GM03348 (cell line): Measurements from ENCODE around the gene EIF4ENIF1.
"Not testable (repeated sequence)": the region's sequence is repeated elsewhere in the genome, so short reads cannot be mapped to it uniquely, and the experiment has no call there.

ENCODE experiments used
- DNase-seq: peaks from one replicate; pipeline ENCODE4 v3.0.0; 2012; ENCODE audit warnings: low spot score

The EIF4ENIF1 gene

DNA sequence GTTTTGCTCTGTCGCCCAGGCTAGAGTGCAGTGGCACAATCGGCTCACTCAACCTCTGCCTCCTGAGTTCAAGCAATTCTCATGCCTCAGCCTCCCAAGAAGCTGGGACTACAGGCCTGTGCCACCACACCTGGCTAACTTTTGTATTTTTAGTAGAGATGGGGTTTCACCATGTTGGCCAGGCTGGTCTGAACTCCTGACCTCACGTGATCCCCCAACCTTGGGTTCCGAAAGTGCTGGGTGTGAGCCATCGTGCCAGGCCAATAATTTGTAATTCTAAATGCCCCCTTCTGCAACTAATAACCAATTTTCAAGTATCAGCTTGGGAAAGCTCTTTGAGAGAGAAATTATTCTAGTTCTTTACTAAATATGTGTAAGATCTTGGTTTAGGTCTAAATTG, 3.7 kb upstream of the EIF4ENIF1 start:
- not testable (repeated sequence) for DNase-seq

DNA sequence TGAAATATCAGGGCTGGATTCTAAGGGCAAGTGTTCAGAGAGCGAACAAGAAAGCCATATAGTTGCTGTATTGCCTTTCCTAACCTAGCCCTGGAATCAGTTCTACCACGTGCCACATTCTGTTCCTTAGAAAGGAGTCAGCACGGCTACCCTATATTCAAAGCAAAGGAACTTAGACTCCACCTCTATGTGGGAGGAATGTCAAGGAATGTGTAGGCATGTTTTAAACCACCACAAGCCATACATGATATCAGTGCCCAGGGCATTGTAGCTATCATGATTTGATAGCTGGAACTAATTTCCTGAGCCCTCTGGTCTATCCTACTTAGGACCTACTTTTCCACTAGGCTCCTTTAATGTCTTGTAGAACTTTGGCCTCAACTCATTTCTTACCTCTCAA, 2.5 kb upstream of the EIF4ENIF1 start:
- no peak for DNase-seq

DNA sequence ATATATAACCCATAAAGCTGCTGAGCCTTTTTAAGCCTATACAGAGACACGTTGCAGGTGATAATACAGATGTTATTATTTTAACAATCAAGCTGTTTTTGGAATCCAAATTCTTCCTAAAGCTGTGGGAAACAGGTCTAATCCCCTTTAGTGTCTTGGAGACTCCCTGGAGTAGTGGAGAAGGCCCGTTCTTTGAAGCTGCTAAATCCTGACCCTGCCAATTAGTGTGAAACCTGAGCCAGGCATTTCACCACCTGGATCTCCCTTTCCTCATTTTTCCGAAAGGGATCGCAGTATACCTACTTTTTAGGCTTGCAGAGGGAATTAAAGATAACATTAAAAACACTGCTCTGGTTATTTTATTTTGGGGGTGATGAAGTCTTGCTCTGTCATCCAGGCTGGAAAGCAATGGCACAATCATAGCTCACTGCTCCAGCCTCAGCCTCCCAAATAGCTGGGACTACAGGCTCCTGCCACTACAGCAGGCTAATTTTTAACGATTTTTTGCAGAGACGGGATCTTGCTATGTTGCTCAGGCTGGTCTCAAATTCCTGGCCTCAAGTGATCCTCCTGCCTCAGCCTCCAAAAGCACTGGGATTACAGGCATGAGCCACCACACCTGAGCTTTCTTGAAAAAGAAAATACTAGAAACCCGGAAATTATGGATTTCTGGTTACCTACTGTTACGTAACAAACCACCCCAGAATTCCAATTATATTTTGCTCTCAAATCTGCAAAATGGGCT, 1.7 kb upstream of the EIF4ENIF1 start:
- DNase-seq, result no peak

DNA sequence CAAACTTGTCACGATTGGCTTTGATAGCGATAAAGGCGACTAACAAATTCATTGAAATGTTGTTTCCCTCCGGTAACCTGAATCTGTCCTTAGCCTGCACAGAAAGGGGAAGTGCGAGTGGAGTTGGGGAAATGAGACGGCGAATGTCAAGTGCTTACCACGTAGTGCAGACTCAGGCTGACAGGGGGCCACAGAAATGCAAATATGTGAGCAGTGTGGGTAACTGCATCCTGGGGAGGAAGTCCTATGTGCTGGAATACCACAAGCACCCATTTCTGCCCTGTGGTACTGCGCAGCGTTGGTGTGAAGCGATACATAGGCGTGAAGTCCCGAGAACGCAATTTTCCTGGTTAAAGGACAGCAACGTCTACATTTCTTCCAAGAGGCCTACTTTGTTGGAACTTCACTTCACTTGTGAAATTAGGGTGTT, 869 bp upstream of the EIF4ENIF1 start:
- DNase-seq, result peak; percentile 71

DNA sequence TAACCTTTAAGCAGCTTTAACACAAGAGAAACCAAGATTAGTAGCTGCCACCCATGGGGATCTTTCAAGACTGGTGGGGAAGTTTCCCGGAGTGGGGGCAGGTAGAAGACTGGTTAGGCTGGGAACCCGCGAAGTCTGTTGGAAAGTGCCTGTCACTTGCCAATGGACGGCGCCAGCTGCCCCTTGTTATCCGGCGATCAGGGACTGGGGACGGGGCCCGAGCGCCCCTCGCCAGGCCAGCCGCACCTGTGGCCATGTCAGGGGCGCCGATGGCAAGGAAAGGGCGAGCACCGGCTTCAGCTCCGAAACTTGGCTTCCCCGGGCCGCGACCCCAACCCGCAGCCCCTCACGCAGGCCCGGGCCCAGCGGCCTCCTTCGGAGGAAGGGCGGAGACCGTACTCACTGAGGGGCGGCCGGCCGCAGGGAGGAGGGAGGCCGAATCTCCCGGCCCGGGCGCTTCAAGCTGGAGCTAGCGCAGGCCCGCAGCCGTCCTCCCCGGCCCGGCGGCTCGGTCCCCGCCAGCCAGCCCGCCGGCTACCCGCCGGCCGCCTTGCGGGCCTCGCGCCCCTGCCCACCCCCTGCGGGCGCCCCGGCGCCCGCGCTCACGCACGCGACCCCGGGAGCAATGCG, 539 bp downstream of the EIF4ENIF1 start:
- peak; percentile 80 for DNase-seq

DNA sequence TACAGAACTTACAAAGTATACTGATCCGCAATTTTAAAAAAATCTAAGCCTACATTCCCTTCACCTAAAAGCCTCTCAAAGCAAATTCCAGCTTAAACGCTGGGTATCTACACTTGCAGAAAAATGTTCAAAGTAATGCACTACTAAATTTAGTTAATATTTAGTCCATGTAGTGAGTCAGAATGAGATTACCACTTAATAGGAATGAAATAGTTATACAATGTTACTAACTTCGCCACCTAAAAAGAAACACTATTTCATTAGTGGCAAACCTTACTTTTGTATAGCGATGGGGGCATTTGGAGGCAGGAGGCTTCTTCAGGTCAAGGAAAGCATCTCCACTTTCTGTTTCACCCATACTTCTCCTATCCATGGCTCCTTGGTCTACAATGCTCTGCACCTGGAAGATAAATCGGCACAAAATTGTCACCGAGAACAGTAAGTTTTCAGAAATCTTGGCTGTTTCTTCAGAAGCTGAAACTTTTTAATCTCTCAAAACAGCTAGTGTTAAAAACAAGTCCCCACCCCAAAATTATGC, 1.2 kb downstream of the EIF4ENIF1 start:
- no peak for DNase-seq

DNA sequence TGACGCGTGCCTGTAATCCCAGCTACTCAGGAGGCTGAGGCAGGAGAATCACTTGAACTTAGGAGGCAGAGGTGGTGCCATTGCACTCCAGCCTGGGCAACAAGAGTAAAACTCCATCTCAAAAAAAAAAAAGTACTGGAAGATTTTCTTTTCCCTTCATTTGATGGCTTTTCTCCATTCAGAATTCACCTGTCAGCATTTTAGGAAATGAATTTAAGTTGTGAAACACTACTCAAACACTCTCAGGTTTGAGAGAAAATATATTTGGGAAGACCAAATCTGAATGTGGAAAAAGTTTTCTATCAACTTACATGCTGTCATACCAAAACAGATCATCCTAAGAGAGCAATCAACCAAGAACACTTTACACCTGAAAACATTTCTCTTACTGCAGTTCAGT, 2.7 kb downstream of the EIF4ENIF1 start:
- no peak for DNase-seq

DNA sequence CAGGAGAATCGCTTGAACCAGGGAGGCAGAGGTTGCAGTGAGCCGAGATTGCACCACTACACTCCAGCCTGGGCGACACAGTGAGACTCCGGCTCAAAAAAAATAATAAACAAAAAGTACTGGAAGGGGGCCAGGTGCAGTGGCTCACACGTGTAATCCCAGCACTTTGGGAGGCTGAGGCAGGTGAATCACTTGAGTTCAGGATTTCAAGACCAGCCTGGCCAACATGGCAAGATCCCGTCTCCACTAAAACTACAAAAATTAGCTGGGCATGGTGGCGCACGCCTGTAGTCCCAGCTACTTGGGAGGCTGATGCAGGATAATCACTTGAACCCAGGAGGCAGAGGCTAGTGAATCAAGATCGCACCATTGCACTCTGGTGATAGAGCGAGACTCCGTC, 3.3 kb downstream of the EIF4ENIF1 start:
- DNase-seq, result not testable (repeated sequence)

DNA sequence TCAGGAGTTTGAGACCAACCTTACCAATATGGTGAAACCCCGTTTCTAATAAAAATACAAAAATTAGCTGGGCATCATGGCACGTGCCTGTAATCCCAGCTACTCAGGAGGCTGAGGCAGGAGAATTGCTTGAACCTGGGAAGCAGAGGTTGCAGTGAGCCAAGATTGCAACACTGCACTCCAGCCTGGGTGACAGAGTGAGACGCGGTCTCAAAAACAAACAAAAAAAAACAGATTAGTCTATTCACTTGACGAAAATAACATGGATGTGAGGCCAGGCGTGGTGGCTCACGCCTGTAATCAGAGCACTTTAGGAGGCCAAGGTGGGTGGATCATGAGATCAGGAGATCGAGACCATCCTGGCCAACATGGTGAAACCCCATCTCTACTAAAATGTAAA, 7.2 kb downstream of the EIF4ENIF1 start:
- DNase-seq, result not testable (repeated sequence)

DNA sequence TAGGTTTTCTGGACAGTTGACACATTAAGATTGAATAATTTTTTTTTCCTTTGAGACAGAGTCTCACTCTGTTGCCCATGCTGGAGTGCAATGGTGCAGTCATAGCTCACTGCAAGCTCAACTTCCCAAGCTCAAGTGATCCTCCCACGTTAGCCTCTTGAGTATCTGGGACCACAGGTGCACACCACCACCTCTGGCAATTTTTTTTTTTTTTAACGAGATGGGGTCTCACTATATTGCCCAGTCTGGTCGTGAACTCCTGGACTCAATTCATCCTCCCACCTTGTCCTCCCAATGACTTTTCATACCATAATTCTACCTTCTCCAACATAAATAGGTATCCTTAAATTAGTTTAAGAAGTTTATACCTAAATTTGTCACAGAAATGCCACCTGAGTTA, 8.5 kb downstream of the EIF4ENIF1 start:
- DNase-seq, result no peak

DNA sequence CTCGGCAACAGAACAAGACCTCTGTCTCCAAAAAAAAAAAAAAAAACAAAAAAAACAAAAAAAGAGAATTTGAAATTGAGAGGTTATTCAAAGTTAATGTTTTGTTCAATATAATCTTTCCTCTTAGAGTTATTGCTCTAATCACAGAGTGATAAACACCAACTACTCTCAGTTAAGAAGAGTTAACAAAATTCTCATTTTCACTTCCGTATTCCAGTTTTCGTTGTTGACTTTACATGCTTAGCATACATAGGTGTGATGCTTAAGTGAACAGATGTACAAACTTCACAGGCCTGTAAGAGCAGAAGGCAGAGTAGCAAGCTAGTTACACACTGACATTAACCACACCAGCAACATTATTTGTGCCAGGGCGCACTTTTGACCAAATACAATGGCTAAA, 12.3 kb downstream of the EIF4ENIF1 start:
- DNase-seq, result no peak

DNA sequence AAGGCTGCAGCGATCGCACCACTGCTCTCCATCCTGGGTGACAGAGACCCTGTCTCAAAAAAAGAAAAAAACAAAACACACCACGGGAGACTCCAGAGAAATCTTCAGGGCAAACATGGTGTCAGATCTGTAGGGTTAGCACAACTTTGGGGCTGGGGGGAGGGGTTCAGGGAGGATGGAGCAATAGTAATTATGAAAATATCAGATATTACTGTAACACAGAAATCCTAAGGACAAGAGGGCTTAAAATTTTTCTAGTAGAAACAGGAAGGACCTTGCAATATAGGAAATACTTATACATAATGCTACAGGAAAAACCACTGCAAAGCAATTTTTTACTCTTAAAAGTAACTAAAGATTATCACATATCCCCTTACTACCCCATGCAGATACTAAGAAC, 13.8 kb downstream of the EIF4ENIF1 start:
- DNase-seq, result no peak

DNA sequence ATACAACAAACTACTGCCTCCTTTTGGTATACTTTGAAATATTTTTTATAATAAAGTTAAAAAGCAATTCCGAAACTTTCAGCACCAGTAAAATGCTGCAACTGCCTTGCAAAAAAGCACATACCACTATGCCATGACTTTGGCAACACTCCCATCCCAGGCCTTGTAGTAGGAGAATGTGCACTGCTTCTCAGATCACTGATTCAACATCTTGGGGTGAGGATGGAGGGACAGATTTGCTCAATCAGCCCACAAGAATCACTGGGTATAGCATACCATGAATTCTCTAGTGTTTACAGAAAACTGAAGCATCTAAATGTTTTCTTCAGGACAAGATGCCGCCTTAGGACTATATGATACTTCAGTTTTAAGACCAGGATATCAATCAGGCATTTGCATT, 14.9 kb downstream of the EIF4ENIF1 start:
- DNase-seq, result peak; percentile 81

DNA sequence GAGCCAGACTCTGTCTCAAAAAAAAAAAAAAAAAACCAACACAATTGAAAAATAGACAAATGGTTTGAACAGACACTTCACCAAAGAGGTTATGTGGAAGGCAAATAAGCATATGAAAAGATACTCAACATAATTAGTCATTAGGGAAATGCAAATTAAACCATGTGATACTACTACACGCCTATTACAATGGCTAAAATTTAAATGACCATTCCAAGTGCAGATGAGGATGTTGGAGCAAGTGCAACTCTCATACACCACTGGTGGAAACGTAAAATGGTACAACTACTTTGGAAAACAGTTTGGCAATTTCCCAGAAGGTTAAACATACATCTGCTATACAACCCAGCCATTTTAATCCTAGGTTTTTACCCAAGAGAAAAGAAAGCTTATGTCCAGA, 24.3 kb downstream of the EIF4ENIF1 start:
- DNase-seq, result no peak

DNA sequence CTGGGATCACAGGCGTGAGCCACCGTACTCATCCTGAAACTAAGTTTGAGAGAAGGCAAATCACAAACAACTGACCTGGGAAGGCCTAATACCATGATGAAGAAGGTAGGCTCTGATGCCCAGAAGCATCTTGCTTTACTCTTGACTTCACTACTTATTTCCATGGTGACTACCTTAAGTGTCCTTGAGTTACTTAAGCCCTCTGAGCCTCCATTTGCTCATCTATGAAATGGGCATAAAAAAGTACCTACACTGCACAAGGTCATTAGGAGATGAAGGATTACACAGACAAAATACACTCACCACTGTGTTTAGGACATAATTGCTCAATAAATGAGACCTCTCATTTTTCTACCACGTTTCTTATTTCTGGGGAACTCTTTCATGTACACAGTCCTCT, 27.9 kb downstream of the EIF4ENIF1 start:
- DNase-seq, result no peak

DNA sequence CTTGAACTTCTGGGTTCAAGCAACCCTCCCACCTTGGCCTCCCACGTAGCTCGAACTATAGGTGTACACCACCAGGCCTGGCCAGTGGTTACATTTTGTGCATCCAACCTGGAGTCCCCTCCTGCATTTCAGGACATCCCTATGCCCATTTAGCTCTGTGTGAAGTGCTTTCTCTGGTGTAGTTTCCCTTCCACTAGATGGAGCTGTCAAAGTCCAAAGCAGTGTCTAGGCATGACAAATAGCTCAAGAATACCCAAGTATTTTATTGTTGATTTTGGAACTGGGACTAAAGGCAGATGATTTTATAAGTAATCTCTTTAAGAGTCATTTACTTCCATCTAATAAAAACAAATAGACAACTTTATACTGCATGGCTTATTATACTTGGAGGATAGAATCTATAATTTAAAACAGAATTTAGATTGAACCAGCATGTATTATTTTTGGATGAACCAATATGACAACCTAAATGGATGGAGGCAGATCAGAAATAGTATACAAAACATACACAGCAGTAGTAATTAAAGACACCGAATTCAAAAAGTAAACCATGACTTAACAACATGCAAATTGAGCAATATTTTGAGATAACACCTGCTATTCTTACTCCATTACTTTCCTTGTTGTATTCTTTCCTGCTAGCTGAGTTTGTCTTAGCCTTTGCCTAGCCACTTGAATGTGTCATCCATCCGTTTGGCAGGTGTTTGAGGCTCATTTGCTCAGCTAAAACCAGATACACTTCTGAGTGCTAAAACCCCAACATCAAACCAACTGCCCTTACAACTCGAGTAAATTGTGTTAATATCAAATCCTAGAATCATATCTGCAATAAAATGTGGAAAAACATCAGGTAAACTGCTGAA, 37.7 kb downstream of the EIF4ENIF1 start:
- DNase-seq, result peak; percentile 65

DNA sequence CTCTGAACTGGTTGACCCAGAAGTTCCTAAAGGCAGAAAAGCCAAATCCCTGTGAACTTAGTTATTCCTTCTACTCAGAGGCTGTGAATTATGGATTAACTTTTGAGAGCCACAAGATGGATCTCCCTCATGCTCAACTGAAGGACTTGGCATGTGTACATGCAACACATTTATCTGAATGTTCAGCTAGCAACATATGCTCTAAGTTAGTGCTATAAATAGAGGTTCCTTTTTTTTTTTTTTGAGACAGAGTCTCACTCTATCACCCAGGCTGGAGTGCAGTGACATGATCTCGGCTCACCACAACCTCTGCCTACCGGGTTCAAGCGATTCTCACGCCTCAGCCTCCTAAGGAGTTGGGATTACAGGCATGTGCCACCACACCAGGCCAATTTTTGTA, 40.1 kb downstream of the EIF4ENIF1 start:
- DNase-seq, result no peak

DNA sequence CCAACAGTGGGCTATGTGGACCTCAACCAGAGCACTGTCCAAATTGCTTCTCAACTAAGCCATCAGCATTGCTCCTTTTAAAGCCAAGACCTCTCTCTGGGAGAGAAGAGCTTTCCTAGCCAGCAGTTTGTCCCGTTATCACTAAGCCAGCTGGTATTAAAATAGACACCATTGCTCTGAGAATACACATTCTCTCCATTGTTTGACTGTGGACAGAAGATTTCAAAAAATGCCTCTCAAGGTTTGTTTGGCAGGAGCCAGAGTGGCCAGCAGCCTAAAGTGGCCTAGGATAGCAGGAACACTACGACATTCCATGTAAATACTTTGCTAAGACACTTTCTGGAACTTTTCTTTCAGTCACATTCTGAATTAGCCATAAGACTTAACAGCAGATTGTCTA, 41.3 kb downstream of the EIF4ENIF1 start:
- no peak for DNase-seq

DNA sequence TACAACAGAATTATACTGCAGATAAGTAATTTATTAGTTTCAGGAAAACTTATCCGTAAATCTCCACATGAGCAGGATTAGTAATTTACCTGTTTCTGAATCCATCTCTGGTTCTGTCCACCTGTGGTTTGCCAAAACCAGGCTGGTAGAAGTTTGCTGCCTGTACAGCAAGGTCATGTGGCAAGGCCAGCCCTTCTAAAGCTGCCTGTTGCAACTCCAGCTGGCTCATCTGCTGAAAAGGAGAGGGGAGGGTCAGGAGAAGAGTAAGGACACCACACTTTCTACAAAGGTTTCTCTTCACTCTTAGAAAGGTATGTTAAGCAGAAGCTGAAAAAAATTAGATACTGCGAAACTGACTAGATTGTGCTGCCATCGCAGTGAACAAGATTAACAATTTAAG, 42.3 kb downstream of the EIF4ENIF1 start:
- DNase-seq, result no peak

DNA sequence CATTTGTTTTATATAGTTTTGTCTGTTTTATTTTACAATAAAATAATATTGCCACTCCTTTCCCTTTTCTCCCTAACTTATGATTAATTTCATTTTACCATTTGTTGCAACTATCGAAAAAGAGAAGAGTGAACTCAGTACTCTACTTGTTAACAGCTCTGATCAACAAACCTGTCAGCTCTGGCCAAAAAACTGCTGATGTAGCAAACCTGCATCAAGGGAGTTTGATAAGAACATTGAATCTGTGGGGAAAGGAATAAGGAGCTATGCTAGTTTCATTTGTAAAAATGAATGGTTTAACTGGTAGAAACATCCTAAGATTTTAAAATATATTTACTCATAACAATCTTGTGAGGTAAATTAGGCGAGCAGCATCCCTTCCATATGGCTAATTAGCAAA, 42.9 kb downstream of the EIF4ENIF1 start:
- no peak for DNase-seq

DNA sequence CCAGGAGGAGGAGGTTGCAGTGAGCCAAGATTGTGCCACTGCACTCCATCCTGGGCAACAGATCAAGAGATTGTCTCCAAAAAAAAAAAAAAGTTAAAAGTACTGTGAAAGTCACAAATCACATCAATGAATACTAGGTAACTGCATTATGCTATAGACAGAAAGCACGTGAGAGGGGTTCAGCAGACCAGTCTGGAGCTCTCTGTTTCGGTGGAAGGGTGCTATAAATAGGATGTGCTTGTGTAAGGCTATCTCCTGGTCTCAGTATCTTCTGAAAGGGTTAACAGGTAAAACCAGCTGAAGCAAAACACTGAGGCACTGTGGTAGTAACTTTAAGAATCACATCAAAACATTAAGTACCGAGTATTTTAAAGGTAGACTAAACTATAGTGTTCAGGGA, 43.4 kb downstream of the EIF4ENIF1 start:
- no peak for DNase-seq

DNA sequence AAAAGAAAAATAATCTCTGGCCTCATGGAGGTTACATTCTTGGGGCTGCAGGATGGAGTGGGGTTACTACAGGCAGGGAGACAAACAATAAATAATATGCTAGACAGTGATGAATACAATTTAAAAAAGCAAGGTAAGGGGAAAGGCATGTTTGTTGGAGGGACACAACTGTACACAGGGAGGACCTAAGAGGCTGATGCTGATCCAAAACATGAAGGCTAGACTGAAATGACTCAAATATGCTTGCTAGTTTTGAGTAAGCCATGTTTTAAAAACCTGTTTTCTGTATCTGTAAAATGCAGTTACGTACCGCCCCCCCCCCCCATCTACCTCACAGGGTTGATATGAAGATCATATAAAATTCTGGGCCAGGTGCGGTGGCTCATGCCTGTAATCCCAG, 44.0 kb downstream of the EIF4ENIF1 start:
- no peak for DNase-seq

DNA sequence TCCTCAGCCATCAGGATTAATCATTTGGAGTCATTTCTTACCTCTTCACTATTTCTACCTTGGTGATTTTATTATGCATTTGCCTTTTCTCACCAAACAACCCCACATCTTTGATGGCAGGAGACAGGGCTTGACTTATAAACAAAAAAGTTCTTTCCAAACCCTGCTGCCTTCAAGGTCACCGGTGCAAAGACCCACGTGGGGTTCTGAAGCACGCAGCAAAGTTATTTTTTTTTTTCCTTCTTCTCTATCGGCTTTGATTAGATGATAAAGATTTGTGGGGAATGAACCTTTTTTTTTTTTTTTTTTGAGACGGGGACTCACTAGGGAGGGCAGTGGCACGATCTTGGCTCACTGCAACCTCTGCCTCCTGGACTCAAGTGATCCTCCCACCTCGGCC, 46.1 kb downstream of the EIF4ENIF1 start:
- DNase-seq, result no peak
